SK-N-SH (cell line): ENCODE data around the gene CRIP3. TPM values are rescaled to one million over a fixed set of nuclear protein-coding genes. Genes with fewer than 3 reads are reported as not detected.

Experiments
- CTCF ChIA-PET: fragments of 300-600, 350-600 bp; formaldehyde crosslinking; extraction: SDS; loops from one replicate; lab custom pipeline; 2021; lab: Yijun Ruan, JAX
- POLR2A ChIA-PET: fragments of 350-600 bp; sonication (Branson Sonifier 250); formaldehyde crosslinking; extraction: SDS; loops from one replicate; lab custom pipeline; 2020; ENCODE audit warnings: antibody characterized with exemption, inconsistent platforms; lab: Yijun Ruan, JAX
- DNase-seq: peaks from one replicate; pipeline ENCODE4 v3.0.0; 2012
- H2AFZ ChIP-seq: fragments of 200-600 bp; sonication (generic); 2 replicates; pipeline ENCODE4 v1.8.1; 2016; ENCODE audit warnings: antibody characterized with exemption, mild to moderate bottlenecking, low read depth
- H3F3A ChIP-seq: fragments of 200-600 bp; sonication (generic); replicated peaks from 2 replicates; pipeline ENCODE3; 2016; ENCODE audit warnings: antibody characterized with exemption, mild to moderate bottlenecking; ENCODE audit not compliant: insufficient read depth
- H3K27ac ChIP-seq, 2 experiments: fragments of 200-500 bp in 1 of 2; fragments of 200-600 bp in 1 of 2; sonication (Bioruptor generic) in 1 of 2; sonication (generic), shearing (Covaris generic) in 1 of 2; 2 replicates each; pipeline versions ENCODE4 v1.5.1 to v1.6.1; 2014 to 2016; ENCODE audit warnings: low read depth in 2 of 2, inconsistent platforms in 1 of 2, low read length in 1 of 2, mild to moderate bottlenecking in 1 of 2, mixed read lengths in 1 of 2
- H3K27me3 ChIP-seq: fragments of 200-600 bp; sonication (generic), shearing (Covaris generic); 2 replicates; pipeline ENCODE4 v1.6.1; 2016; ENCODE audit warnings: mixed run types; ENCODE audit not compliant: insufficient read depth
- H3K36me3 ChIP-seq, 2 experiments: fragments of 200-500 bp in 1 of 2; fragments of 200-600 bp in 1 of 2; sonication (Bioruptor generic) in 1 of 2; sonication (generic) in 1 of 2; replicated peaks in 1 of 2; 2 replicates each; pipeline versions ENCODE3 to v1.5.1; 2014 to 2016; ENCODE audit warnings: low read length in 1 of 2, mild to moderate bottlenecking in 1 of 2; ENCODE audit not compliant: insufficient read depth in 2 of 2, control insufficient read depth in 1 of 2
- H3K4me1 ChIP-seq, 2 experiments: fragments of 200-500 bp in 1 of 2; fragments of 200-600 bp in 1 of 2; sonication (Bioruptor generic) in 1 of 2; sonication (generic), shearing (Covaris generic) in 1 of 2; 2 replicates each; pipeline versions ENCODE4 v1.5.1 to v1.6.1; 2014 to 2016; ENCODE audit warnings: low read depth in 1 of 2, low read length in 1 of 2, mixed run types in 1 of 2; ENCODE audit not compliant: insufficient read depth in 2 of 2, control insufficient read depth in 1 of 2
- H3K4me2 ChIP-seq: fragments of 200-600 bp; sonication (generic), shearing (Covaris generic); 2 replicates; pipeline ENCODE4 v1.6.1; 2017; ENCODE audit warnings: mixed run types
- H3K4me3 ChIP-seq, 2 experiments: fragments of 200-500 bp in 1 of 2; fragments of 200-600 bp in 1 of 2; sonication (Bioruptor generic) in 1 of 2; sonication (generic), shearing (Covaris generic) in 1 of 2; 2 replicates each; pipeline versions ENCODE4 v1.5.1 to v1.8.1; 2014 to 2016; ENCODE audit warnings: low read depth in 2 of 2, inconsistent platforms in 1 of 2, low read length in 1 of 2, mild to moderate bottlenecking in 1 of 2, mixed read lengths in 1 of 2, moderate library complexity in 1 of 2
- H3K79me2 ChIP-seq: fragments of 200-600 bp; sonication (generic); 2 replicates; pipeline ENCODE4 v1.8.1; 2017; ENCODE audit warnings: mild to moderate bottlenecking; ENCODE audit not compliant: insufficient read depth
- H3K9ac ChIP-seq: fragments of 200-600 bp; sonication (generic); 2 replicates; pipeline ENCODE4 v1.6.1; 2017; ENCODE audit warnings: mixed run types
- H3K9me2 ChIP-seq: fragments of 200-600 bp; sonication (generic); 2 replicates; pipeline ENCODE4 v1.6.1; 2017; ENCODE audit warnings: mixed run types
- H3K9me3 ChIP-seq: fragments of 200-600 bp; sonication (generic); 2 replicates; pipeline ENCODE4 v1.6.1; 2017; ENCODE audit warnings: mixed run types, mild to moderate bottlenecking, moderate library complexity
- H4K20me1 ChIP-seq: fragments of 200-600 bp; sonication (generic); 2 replicates; pipeline ENCODE4 v1.6.1; 2017; ENCODE audit warnings: mild to moderate bottlenecking, mixed run types; ENCODE audit not compliant: insufficient read depth
- CHD2 ChIP-seq: fragments of 150-350 bp; IDR thresholded peaks from 2 replicates; pipeline ENCODE4 v1.6.1; 2018; ENCODE audit warnings: low read length; ENCODE audit not compliant: partially characterized antibody
- CTCF ChIP-seq: fragments of 200-600 bp; sonication (generic); IDR thresholded peaks from 2 replicates; pipeline ENCODE4 v1.6.1; 2017; ENCODE audit warnings: antibody characterized with exemption, mild to moderate bottlenecking, moderate library complexity
- ELF1 ChIP-seq: IDR thresholded peaks from 2 replicates; pipeline ENCODE4 v1.4.0; 2012
- EP300 ChIP-seq, 2 experiments: IDR thresholded peaks; 2 replicates each; pipeline versions ENCODE4 v1.4.0 to v1.6.1; 2012; ENCODE audit warnings: borderline replicate concordance in 1 of 2, low read depth in 1 of 2, low read length in 1 of 2
- EZH2phosphoT487 ChIP-seq: fragments of 200-600 bp; sonication (generic); IDR thresholded peaks from 2 replicates; pipeline ENCODE4 v1.6.1; 2017; ENCODE audit warnings: low read depth, mixed run types, mild to moderate bottlenecking, antibody characterized with exemption, moderate library complexity, borderline replicate concordance
- FOSL2 ChIP-seq: IDR thresholded peaks from 2 replicates; pipeline ENCODE4 v1.4.0; 2012; ENCODE audit warnings: low read depth, mild to moderate bottlenecking, moderate library complexity, borderline replicate concordance
- MAX ChIP-seq: IDR thresholded peaks from 2 replicates; pipeline ENCODE4 v1.4.0; 2012; ENCODE audit warnings: low read depth
- MEF2A ChIP-seq: IDR thresholded peaks from 2 replicates; pipeline ENCODE4 v1.4.0; 2012; ENCODE audit warnings: low read depth, borderline replicate concordance
- MXI1 ChIP-seq: IDR thresholded peaks from 2 replicates; pipeline ENCODE4 v1.6.1; 2012; ENCODE audit warnings: mild to moderate bottlenecking, low read depth, low read length, improper control_type of control experiment
- NFIC ChIP-seq: IDR thresholded peaks from 2 replicates; pipeline ENCODE4 v1.4.0; 2012; ENCODE audit warnings: borderline replicate concordance
- TAF1 ChIP-seq: IDR thresholded peaks from 2 replicates; pipeline ENCODE4 v1.6.1; 2012; ENCODE audit warnings: low read depth, mild to moderate bottlenecking, low read length, moderate library complexity, borderline replicate concordance
- TCF12 ChIP-seq: IDR thresholded peaks from 2 replicates; pipeline ENCODE4 v1.4.0; 2012
- TEAD4 ChIP-seq: IDR thresholded peaks from 2 replicates; pipeline ENCODE4 v1.4.0; 2012; ENCODE audit warnings: mild to moderate bottlenecking, borderline replicate concordance; ENCODE audit not compliant: insufficient read depth
- WGBS: methylation state at CpG from one replicate; pipeline ENCODE4 v1.1.6; 2017; ENCODE audit warnings: low lambda C conversion rate; 5-methylcytosine and 5-hydroxymethylcytosine counted together
- polyA plus RNA-seq, 3 experiments: library from polyadenylated mRNA; depleted of rRNA; stranded (reverse); fragments of >200 nt; gene quantifications; 2 replicates each; pipeline ENCODE4 v1.2.3, GENCODE V29; 2012
- TF ChIP-seq, protein P1 (sequence below): IDR thresholded peaks from 2 replicates; pipeline ENCODE4 v1.4.0; 2012; ENCODE audit warnings: low read depth, borderline replicate concordance
- TF ChIP-seq, protein P2 (sequence below): fragments of 150-350 bp; IDR thresholded peaks from 2 replicates; pipeline ENCODE4 v1.6.1; 2017; ENCODE audit warnings: antibody characterized with exemption, low read length, low read depth, borderline replicate concordance

The CRIP3 gene
- polyA plus RNA-seq, 1 of the 3 experiments (the other 2 are of a cell fraction): not detected

GRCh38 chr6:43280234-43280633 lies 28.4 kb downstream of the CRIP3 start:
- DNase-seq: no peak
- Histone ChIP-seq H3K36me3 (no peaks in the 10 kb centered on the region), H3K27me3 (no peaks in the 10 kb centered on the region), H3K9me2 (no peaks in the 10 kb centered on the region), H3K4me3 (no peak overlapping the region), H3F3A (no peaks in the 10 kb centered on the region), H3K79me2 (no peaks in the 10 kb centered on the region), H4K20me1 (no peaks in the 10 kb centered on the region), H3K9ac (no peak overlapping the region), H3K4me1 (no peaks in the 10 kb centered on the region), H3K27ac (no peak overlapping the region), H2AFZ (no peak overlapping the region), H3K9me3 (no peaks in the 10 kb centered on the region), H3K4me2 (no peak overlapping the region)
- ChIA-PET POLR2A (no interaction called here), CTCF (interaction anchor here (0.7 kb wide), 1 partner anchor 27 kb away, joined by 3 read pairs; no protein-coding TSS in a partner anchor)
- WGBS: 79% methylated on average over 2 of the region's 2 CpGs
- TF ChIP-seq TEAD4 (no peak), EZH2phosphoT487 (no peak), TAF1 (no peak), TCF12 (no peak), CHD2 (no peak), CTCF (no peak), FOSL2 (no peak), MAX (no peak), MXI1 (no peak), ELF1 (no peak), EP300 (IDR thresholded peaks at IDR 0.05; ENCODE audit: borderline replicate concordance in 1 of 2, low read depth in 1 of 2, low read length in 1 of 2) (no peak), NFIC (no peak), MEF2A (no peak)
- TF ChIP-seq, protein P1, sequence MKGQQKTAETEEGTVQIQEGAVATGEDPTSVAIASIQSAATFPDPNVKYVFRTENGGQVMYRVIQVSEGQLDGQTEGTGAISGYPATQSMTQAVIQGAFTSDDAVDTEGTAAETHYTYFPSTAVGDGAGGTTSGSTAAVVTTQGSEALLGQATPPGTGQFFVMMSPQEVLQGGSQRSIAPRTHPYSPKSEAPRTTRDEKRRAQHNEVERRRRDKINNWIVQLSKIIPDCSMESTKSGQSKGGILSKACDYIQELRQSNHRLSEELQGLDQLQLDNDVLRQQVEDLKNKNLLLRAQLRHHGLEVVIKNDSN: no peak
- TF ChIP-seq, protein P2, sequence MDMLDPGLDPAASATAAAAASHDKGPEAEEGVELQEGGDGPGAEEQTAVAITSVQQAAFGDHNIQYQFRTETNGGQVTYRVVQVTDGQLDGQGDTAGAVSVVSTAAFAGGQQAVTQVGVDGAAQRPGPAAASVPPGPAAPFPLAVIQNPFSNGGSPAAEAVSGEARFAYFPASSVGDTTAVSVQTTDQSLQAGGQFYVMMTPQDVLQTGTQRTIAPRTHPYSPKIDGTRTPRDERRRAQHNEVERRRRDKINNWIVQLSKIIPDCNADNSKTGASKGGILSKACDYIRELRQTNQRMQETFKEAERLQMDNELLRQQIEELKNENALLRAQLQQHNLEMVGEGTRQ: no peak
